Gastroesophageal sphincter (tissue), 4 donors: ENCODE data around the gene SPATA45. TPM values are rescaled to one million over a fixed set of nuclear protein-coding genes. Genes with fewer than 3 reads are reported as not detected.

Source experiments
- ATAC-seq: fragments of 150-250 bp; one replicate; pipeline ENCODE4 v1.9.1; 2016; ENCODE audit warnings: mild to moderate bottlenecking, moderate library complexity
- H3K27ac ChIP-seq, 4 donors: fragments of 200-600 bp; sonication (generic) in 3 of 4; 1 replicate in 3 of 4; 2 replicates in 1 of 4; pipeline ENCODE4 v1.5.1; 2016 to 2019
- H3K27me3 ChIP-seq: fragments of 200-600 bp; sonication (generic); one replicate; pipeline ENCODE4 v1.5.1; 2019
- H3K36me3 ChIP-seq, 2 donors: fragments of 200-600 bp; sonication (generic); one replicate each; pipeline ENCODE4 v1.5.1; 2019; ENCODE audit warnings: control low read depth in 1 of 2
- H3K4me1 ChIP-seq, 3 donors: fragments of 200-600 bp; sonication (generic); 1 replicate in 2 of 3; 2 replicates in 1 of 3; pipeline ENCODE4 v1.5.1; 2016 to 2019; ENCODE audit warnings: control low read depth in 2 of 3
- H3K4me3 ChIP-seq, 2 donors: fragments of 200-600 bp; sonication (generic); one replicate each; pipeline ENCODE4 v1.5.1; 2019; ENCODE audit warnings: mild to moderate bottlenecking in 1 of 2, moderate library complexity in 1 of 2
- H3K9me3 ChIP-seq, 3 donors: fragments of 200-600 bp; sonication (generic); one replicate each; pipeline ENCODE4 v1.5.1; 2017 to 2019; ENCODE audit warnings: control low read depth in 2 of 3
- EP300 ChIP-seq: sonication (generic); formaldehyde crosslinking; IDR thresholded peaks from one replicate; pipeline ENCODE4 v1.6.1; 2017; ENCODE audit warnings: antibody characterized with exemption, mild to moderate bottlenecking
- POLR2A ChIP-seq, 2 donors: fragments of 450-650 bp; IDR thresholded peaks; one replicate each; pipeline ENCODE4 v1.6.1; 2017; ENCODE audit warnings: antibody characterized with exemption in 2 of 2, mild to moderate bottlenecking in 2 of 2, moderate library complexity in 1 of 2
- POLR2AphosphoS5 ChIP-seq: sonication (generic); formaldehyde crosslinking; IDR thresholded peaks from one replicate; pipeline ENCODE4 v1.6.1; 2017; ENCODE audit warnings: antibody characterized with exemption
- WGBS, 2 donors: methylation state at CpG; one replicate each; pipeline ENCODE4 v1.1.5; 2018; ENCODE audit warnings: low coverage in 1 of 2; 5-methylcytosine and 5-hydroxymethylcytosine counted together
- total RNA-seq, 4 donors: library from RNA; depleted of rRNA; stranded (reverse); fragments of >200 nt; gene quantifications; one replicate each; pipeline ENCODE4 v1.1.0, GENCODE V29; 2016
- TF ChIP-seq, protein P1 (sequence below), 4 experiments: fragments of 200-600 bp in 2 of 4; fragments of 450-650 bp in 2 of 4; sonication (generic) in 1 of 4; IDR thresholded peaks; one replicate each; pipeline ENCODE4 v1.5.1; 2017 to 2019; ENCODE audit warnings: antibody characterized with exemption in 4 of 4, mild to moderate bottlenecking in 2 of 4, moderate library complexity in 2 of 4

Gene SPATA45
- total RNA-seq, 4 donors from 2014 or later = not detected

DNA sequence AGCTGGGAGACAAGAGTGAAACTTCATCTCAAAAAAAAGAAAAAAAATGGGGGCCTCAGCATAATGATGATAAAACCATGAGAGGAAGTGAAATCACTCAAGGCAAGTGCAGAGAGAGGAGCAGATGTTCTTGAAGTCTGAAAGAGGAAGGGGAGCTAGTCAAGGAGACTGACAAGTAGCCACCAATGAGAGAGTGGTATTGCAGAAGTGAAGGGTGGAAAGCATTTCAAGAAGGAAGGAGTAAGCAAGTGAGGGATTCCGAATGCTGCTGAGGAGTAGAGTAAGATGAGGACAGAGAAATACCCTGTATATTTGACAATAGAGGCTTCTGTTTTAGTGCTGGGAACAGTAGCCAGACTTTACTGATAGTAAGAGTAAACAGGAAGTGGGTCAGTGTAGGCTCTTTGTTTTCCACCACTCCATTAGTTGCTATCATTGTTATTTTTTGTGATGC, 52.9 kb downstream of the SPATA45 start:
- H3K4me3 ChIP-seq = no peak overlapping the region
- WGBS, 2 donors = 83 to 89% methylated on average over 1 of the region's 1 CpG
- H3K4me1 ChIP-seq = peaks cover 0 to 28% (median 10%) of the 10 kb centered on the region in 3 donors
- H3K36me3 ChIP-seq = peaks cover 0 to 45% of the 10 kb centered on the region in 2 donors
- no peaks in the 10 kb centered on the region for H3K9me3 ChIP-seq
- TF ChIP-seq, protein P1, sequence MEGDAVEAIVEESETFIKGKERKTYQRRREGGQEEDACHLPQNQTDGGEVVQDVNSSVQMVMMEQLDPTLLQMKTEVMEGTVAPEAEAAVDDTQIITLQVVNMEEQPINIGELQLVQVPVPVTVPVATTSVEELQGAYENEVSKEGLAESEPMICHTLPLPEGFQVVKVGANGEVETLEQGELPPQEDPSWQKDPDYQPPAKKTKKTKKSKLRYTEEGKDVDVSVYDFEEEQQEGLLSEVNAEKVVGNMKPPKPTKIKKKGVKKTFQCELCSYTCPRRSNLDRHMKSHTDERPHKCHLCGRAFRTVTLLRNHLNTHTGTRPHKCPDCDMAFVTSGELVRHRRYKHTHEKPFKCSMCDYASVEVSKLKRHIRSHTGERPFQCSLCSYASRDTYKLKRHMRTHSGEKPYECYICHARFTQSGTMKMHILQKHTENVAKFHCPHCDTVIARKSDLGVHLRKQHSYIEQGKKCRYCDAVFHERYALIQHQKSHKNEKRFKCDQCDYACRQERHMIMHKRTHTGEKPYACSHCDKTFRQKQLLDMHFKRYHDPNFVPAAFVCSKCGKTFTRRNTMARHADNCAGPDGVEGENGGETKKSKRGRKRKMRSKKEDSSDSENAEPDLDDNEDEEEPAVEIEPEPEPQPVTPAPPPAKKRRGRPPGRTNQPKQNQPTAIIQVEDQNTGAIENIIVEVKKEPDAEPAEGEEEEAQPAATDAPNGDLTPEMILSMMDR (IDR thresholded peaks at IDR 0.05) = no peak
- TF ChIP-seq POLR2AphosphoS5 = no peak
- no peak for TF ChIP-seq POLR2A (IDR thresholded peaks at IDR 0.05)
- TF ChIP-seq EP300 = no peak
- ATAC-seq = no peak
- no peak overlapping the region for H3K27ac ChIP-seq
- no peaks in the 10 kb centered on the region for H3K27me3 ChIP-seq

DNA sequence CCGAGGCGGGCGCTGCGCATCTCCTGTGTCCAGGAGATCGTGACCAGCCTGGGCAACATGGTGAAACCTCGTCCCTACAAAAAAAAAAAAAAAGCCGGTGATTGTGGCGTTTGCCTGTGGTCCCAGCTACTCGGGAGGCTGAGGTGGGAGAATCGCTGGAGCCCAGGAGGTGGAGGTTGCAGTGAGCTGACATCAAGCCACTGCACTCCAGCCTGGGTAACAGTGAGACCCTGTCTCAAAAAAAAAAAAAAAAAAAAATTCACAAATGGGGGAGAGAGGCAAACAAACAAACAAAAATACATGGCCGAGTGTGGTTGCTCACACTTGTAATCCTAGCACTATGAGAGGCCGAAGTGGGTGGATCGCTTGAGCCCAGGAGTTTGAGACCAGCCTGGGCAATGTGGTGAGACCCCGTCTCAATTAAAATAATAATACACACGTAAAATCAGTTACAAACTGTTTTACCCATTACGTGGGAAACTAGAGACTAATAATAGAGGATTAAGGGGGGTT, 55.0 kb downstream of the SPATA45 start:
- H3K27me3 ChIP-seq = no peaks in the 10 kb centered on the region
- H3K36me3 ChIP-seq = peaks cover 0 to 27% of the 10 kb centered on the region in 2 donors
- H3K4me3 ChIP-seq = peak overlapping the region; percentile 73 to 91
- WGBS, 2 donors = 16 to 23% methylated on average over 4 to 11 of the region's 16 CpGs
- TF ChIP-seq, protein P1 (IDR thresholded peaks at IDR 0.05) = no peak
- TF ChIP-seq POLR2A (IDR thresholded peaks at IDR 0.05) = no peak
- no peak for TF ChIP-seq POLR2AphosphoS5
- no peak for TF ChIP-seq EP300
- no peak for ATAC-seq
- peak overlapping the region; percentile 89 to 95 (median 94) for H3K27ac ChIP-seq
- no peaks in the 10 kb centered on the region for H3K9me3 ChIP-seq
- H3K4me1 ChIP-seq = peaks cover 0 to 42% (median 10%) of the 10 kb centered on the region in 3 donors

DNA sequence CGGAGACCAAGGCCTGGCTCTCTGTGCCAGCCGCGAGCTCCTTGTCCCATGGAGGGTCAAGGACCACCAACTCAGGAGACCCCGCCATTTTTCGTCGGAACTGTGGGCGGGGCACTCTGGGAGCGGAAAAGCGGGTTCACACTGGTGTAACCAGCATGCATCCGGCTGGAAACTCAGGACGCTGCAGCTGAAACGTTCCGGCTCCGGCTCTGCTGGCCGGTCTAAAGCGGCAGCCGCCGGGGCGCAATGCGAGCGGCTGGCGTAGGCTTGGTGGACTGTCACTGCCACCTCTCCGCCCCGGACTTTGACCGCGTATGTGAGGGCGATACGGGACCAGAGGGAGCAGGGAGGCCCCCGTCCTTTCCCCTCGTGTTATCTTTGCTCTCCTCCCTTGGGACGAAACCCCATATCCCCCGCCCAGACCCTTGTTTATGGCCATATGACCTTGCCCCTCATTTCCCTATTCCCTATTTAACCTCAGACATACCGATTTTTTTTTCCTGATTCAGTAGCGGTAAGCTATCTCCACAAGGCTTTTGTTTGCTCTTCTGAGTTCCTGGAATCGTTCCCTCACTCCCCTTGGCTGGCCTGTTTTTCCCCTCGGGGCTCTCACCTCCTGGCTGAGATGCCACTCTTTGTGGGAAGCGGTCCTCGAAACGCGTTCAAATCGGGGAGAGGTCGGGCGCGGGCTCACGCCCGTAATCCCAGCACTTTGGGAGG, 55.6 kb downstream of the SPATA45 start, which contains the start of the genes NSL1 and TATDN3:
Gene NSL1, minus strand, starts transcription at position 102 of the 720 bp plus-strand sequence. Its CDS starts 14 bp downstream, at position 88.
Gene TATDN3, plus strand, starts transcription at position 219 of the 720 bp plus-strand sequence. Its CDS starts 28 bp downstream, at position 247.
- H3K4me1 ChIP-seq = peaks cover 0 to 42% (median 10%) of the 10 kb centered on the region in 3 donors
- peak within 1 kb of the TSS; percentile 73 to 91 for H3K4me3 ChIP-seq
- no peaks in the 10 kb centered on the region for H3K27me3 ChIP-seq
- peak; percentile 94 for ATAC-seq
- H3K36me3 ChIP-seq = peaks cover 0 to 23% of the 10 kb centered on the region in 2 donors
- WGBS, 2 donors = 0% methylated on average over 2 to 8 of the region's 46 CpGs
- TF ChIP-seq, protein P1 (IDR thresholded peaks at IDR 0.05) = peak in 1 of 4 experiments; percentile 12
- peak; percentile 70 to 78 for TF ChIP-seq POLR2A (IDR thresholded peaks at IDR 0.05)
- TF ChIP-seq POLR2AphosphoS5 = peak; percentile 92
- no peak for TF ChIP-seq EP300
- H3K9me3 ChIP-seq = no peaks in the 10 kb centered on the region
- H3K27ac ChIP-seq = peak within 1 kb of the TSS; percentile 89 to 95 (median 94)

DNA sequence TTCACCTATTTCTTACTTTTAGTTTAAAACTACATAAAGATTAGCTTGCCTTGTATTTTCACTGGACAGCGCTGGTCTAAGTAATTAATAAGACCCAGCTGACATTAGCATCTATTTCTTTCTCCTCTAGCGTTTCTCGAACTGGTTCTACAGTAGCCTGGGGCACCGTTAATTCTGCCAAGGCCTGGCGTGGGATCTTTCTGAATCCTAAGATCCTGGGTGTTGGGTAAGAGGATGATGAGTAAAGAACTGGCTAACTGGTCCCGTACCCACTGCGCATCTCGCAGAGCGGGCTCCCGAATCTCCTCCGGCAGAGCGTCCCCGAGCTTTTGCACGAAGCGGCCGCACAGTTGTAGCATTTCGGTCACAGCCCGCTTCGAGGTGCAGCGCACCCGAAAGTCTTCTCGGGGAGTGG, 56.2 kb downstream of the SPATA45 start:
- Histone ChIP-seq H3K9me3 (no peaks in the 10 kb centered on the region), H3K4me3 (peak overlapping the region; percentile 73 to 91), H3K36me3 (peaks cover 0 to 23% of the 10 kb centered on the region in 2 donors), H3K27me3 (no peaks in the 10 kb centered on the region), H3K27ac (peak overlapping the region; percentile 89 to 95 (median 94)), H3K4me1 (peaks cover 0 to 42% (median 10%) of the 10 kb centered on the region in 3 donors)
- ATAC-seq = peak; percentile 58
- TF ChIP-seq, protein P1 (IDR thresholded peaks at IDR 0.05) = no peak
- TF ChIP-seq EP300 (no peak), POLR2AphosphoS5 (no peak), POLR2A (IDR thresholded peaks at IDR 0.05) (no peak)
- 0% methylated on average over 5 of the region's 22 CpGs for WGBS, 2 donors
